GM12878 (cell line): Measurements from ENCODE around the gene GSE1. TPM values are rescaled to one million over a fixed set of nuclear protein-coding genes. Genes with fewer than 3 reads are reported as not detected.

Experiments used
- ATAC-seq: fragments of 200-7000 bp; cut with Tn5 transposase; 3 replicates; pipeline ENCODE4 v1.9.1; 2020; ENCODE audit warnings: mild to moderate bottlenecking, moderate library complexity
- BruUV-seq: library from RNA; stranded (reverse); fragments of 400-500 nt; replicated peaks from 2 replicates; lab custom pipeline; 2021; lab: Mats Ljungman, UMichigan
- CTCF ChIA-PET: fragments of 300-600 bp; sonication (Branson Sonifier 250); formaldehyde crosslinking; extraction: SDS; loops from one replicate; lab custom pipeline; 2021; ENCODE audit warnings: inconsistent platforms; lab: Yijun Ruan, JAX
- POLR2A ChIA-PET: fragments of 350-600 bp; formaldehyde crosslinking; extraction: SDS; loops from one replicate; lab custom pipeline; 2021; ENCODE audit warnings: inconsistent platforms; lab: Charles Lee
- RAD21 ChIA-PET: fragments of 300-600 bp; sonication (Branson Sonifier 250); formaldehyde crosslinking; loops from one replicate; lab custom pipeline; 2023; ENCODE audit warnings: antibody characterized with exemption; ENCODE audit not compliant: unreplicated experiment; lab: Charles Lee
- SMC1A ChIA-PET: fragments of 300-600 bp; sonication (Branson Sonifier 250); formaldehyde crosslinking; loops from one replicate; lab custom pipeline; 2023; ENCODE audit not compliant: unreplicated experiment, uncharacterized antibody; lab: Charles Lee
- DNase-seq: peaks from one replicate; pipeline ENCODE4 v3.0.0-alpha.2; 2011; ENCODE audit warnings: low read depth, low spot score
- FAIRE-seq: peaks from 3 replicates; lab custom pipeline; 2011; peaks lifted over from hg19 to GRCh38; lab: Jason Lieb, UNC
- H2AFZ ChIP-seq: 2 replicates; pipeline ENCODE4 v1.6.0; 2011; ENCODE audit warnings: low read depth, low read length, control low read depth; ENCODE audit not compliant: control insufficient read depth
- H3K27ac ChIP-seq: 2 replicates; pipeline ENCODE4 v1.5.1; 2011; ENCODE audit warnings: control low read depth; ENCODE audit not compliant: control insufficient read depth, insufficient read depth
- H3K27me3 ChIP-seq, 2 experiments: replicated peaks in 1 of 2; 2 replicates each; pipeline versions ENCODE4 v1.6.0 to v1.6.1; 2011; ENCODE audit warnings: low read length in 1 of 2; ENCODE audit not compliant: control insufficient read depth in 2 of 2, insufficient read depth in 2 of 2
- H3K36me3 ChIP-seq, 2 experiments: 2 replicates each; pipeline ENCODE4 v1.5.1; 2011; ENCODE audit warnings: low read length in 1 of 2; ENCODE audit not compliant: control insufficient read depth in 2 of 2, insufficient read depth in 2 of 2
- H3K4me1 ChIP-seq: 2 replicates; pipeline ENCODE4 v1.6.1; 2011; ENCODE audit warnings: mild to moderate bottlenecking, low read length, moderate library complexity, mixed read lengths; ENCODE audit not compliant: control insufficient read depth, insufficient read depth
- H3K4me2 ChIP-seq: 2 replicates; pipeline ENCODE4 v1.6.0; 2011; ENCODE audit warnings: control low read depth; ENCODE audit not compliant: control insufficient read depth, insufficient read depth
- H3K4me3 ChIP-seq: fragments of 200-600 bp; sonication (generic); 2 replicates; pipeline ENCODE4 v1.5.1; 2016
- H3K79me2 ChIP-seq: 2 replicates; pipeline ENCODE4 v1.6.0; 2011; ENCODE audit warnings: low read length; ENCODE audit not compliant: control insufficient read depth, insufficient read depth
- H3K9ac ChIP-seq: 2 replicates; pipeline ENCODE4 v1.8.0; 2011; ENCODE audit warnings: low read length, control low read depth, mixed read lengths; ENCODE audit not compliant: control insufficient read depth, insufficient read depth
- H3K9me3 ChIP-seq: replicated peaks from 3 replicates; pipeline ENCODE4 v1.5.1; 2011; ENCODE audit warnings: mild to moderate bottlenecking, low read length; ENCODE audit not compliant: control insufficient read depth, insufficient read depth
- H4K20me1 ChIP-seq: 2 replicates; pipeline ENCODE4 v1.6.0; 2011; ENCODE audit not compliant: control insufficient read depth, insufficient read depth
- BCL3 ChIP-seq: IDR thresholded peaks from 2 replicates; pipeline ENCODE4 v1.6.1; 2011; ENCODE audit warnings: borderline replicate concordance, low read depth, mild to moderate bottlenecking, moderate library complexity, low read length; ENCODE audit not compliant: insufficient read depth, poor library complexity, severe bottlenecking
- HCFC1 ChIP-seq: fragments of 150-350 bp; IDR thresholded peaks from 2 replicates; pipeline ENCODE4 v1.6.1; 2014; ENCODE audit warnings: low read length
- KDM1A ChIP-seq: fragments of 200-600 bp; sonication (generic); IDR thresholded peaks from 2 replicates; pipeline ENCODE4 v1.6.1; 2016; ENCODE audit warnings: borderline replicate concordance
- MEF2B ChIP-seq: fragments of 450-650 bp; IDR thresholded peaks from 2 replicates; pipeline ENCODE4 v1.6.1; 2018; ENCODE audit warnings: mild to moderate bottlenecking, moderate library complexity; ENCODE audit not compliant: partially characterized antibody, poor library complexity, severe bottlenecking
- MTA3 ChIP-seq: IDR thresholded peaks from 2 replicates; pipeline ENCODE4 v1.6.1; 2012; ENCODE audit warnings: low read length, inconsistent platforms, borderline replicate concordance
- NFYA ChIP-seq: IDR thresholded peaks from 2 replicates; pipeline ENCODE4 v1.6.1; 2011; ENCODE audit warnings: low read depth, mild to moderate bottlenecking, low read length, improper control_type of control experiment, borderline replicate concordance
- NR2F1 ChIP-seq: fragments of 450-650 bp; conservative IDR thresholded peaks from 2 replicates; pipeline ENCODE4 v1.6.1; 2017; ENCODE audit warnings: mild to moderate bottlenecking
- RELB ChIP-seq: fragments of 450-650 bp; IDR thresholded peaks from 2 replicates; pipeline ENCODE4 v1.6.1; 2017; ENCODE audit warnings: low read depth, mild to moderate bottlenecking, moderate library complexity
- SPI1 ChIP-seq: IDR thresholded peaks from 2 replicates; pipeline ENCODE4 v1.6.1; 2011; ENCODE audit warnings: low read depth, mild to moderate bottlenecking, low read length, moderate library complexity, borderline replicate concordance; ENCODE audit not compliant: insufficient read depth
- STAT3 ChIP-seq: IDR thresholded peaks from 2 replicates; pipeline ENCODE4 v1.6.1; 2011; ENCODE audit warnings: low read depth, low read length, improper control_type of control experiment
- WRNIP1 ChIP-seq: IDR thresholded peaks from 2 replicates; pipeline ENCODE4 v1.6.1; 2011; ENCODE audit warnings: low read depth, low read length, improper control_type of control experiment, borderline replicate concordance
- ZBTB11 ChIP-seq: fragments of 450-650 bp; formaldehyde crosslinking; IDR thresholded peaks from 2 replicates; pipeline ENCODE4 v1.5.0; 2022; ENCODE audit warnings: mild to moderate bottlenecking, missing genetic modification characterization
- ZBTB33 ChIP-seq: fragments of 450-650 bp; IDR thresholded peaks from 2 replicates; pipeline ENCODE4 v1.6.1; 2017; ENCODE audit warnings: mild to moderate bottlenecking
- WGBS: methylation state at CpG from one replicate; pipeline ENCODE4 v1.1.6; 2016; ENCODE audit warnings: low lambda C conversion rate; ENCODE audit not compliant: insufficient replicate concordance, insufficient coverage; ENCODE audit errors: missing lambda C conversion rate; 5-methylcytosine and 5-hydroxymethylcytosine counted together
- in situ Hi-C: fragments of 300-500 bp; cut with MboI; formaldehyde crosslinking; loops from 9 replicates; pipeline ENCODE4 v1.14.3; 2018; ENCODE audit warnings: mixed read lengths
- intact Hi-C: fragments of 100-400 bp; cut with micrococcal nuclease; formaldehyde crosslinking; loops from one replicate; pipeline ENCODE4 v1.14.2; 2022; ENCODE audit not compliant: unreplicated experiment
- polyA plus RNA-seq, 11 experiments: library from polyadenylated mRNA; depleted of rRNA in 4 of 11; unstranded in 6 of 11; stranded (reverse) in 5 of 11; fragments of >200 nt; fragmentation: Nextera tagmentation in 4 of 11; fragmentation: Illumina TruSeq in 1 of 11; extraction: Ambion mirVana in 4 of 11; extraction: Trizol in 1 of 11; gene quantifications; 1 replicate in 1 of 11; 2 replicates in 10 of 11; pipeline versions ENCODE4 v1.2.1 to v1.2.3, GENCODE V29; 2011 to 2016; ENCODE audit warnings: inconsistent platforms in 2 of 11, missing spikeins in 2 of 11, low read depth in 1 of 11
- total RNA-seq, 4 experiments: library from RNA; depleted of rRNA in 3 of 4; stranded (reverse); fragments of >200 nt in 3 of 4; fragmentation: Illumina TruSeq in 1 of 4; extraction: Trizol in 1 of 4; gene quantifications; 2 replicates each; pipeline versions ENCODE4 v1.2.1 to v1.2.3, GENCODE V29; 2013 to 2021

The GSE1 gene
- total and polyA plus RNA-seq, 10 of the 15 experiments (the other 5 are each of a cell fraction or from before 2014, with no cell fraction given) = 4.6 to 58.7 (median 18.2) TPM

- Histone ChIP-seq H4K20me1 (no peaks in the 10 kb centered on the region; the same call in 1 of the 2 replicates), H3K36me3 (peaks cover 0 to 39% of the 10 kb centered on the region in 2 experiments; a peak in 3 of 4 replicates), H3K4me2 (no peak overlapping the region), H3K4me1 (no peaks in the 10 kb centered on the region), H2AFZ (no peak overlapping the region), H3K27me3 (no peaks in the 10 kb centered on the region), H3K4me3 (no peak overlapping the region), H3K9ac (no peak overlapping the region), H3K27ac (no peak overlapping the region), H3K79me2 (no peaks in the 10 kb centered on the region; the same call in none of the 2 replicates), H3K9me3 (no peaks in the 10 kb centered on the region)
- POLR2A ChIA-PET = no interaction called here
- intact Hi-C loops = no loop called here
- WGBS = 88% methylated on average over 37 of the region's 37 CpGs
- no peak for ATAC-seq
- TF ChIP-seq RELB = no peak
- no peak for TF ChIP-seq NR2F1
- no peak for TF ChIP-seq BCL3
- TF ChIP-seq NFYA = no peak
- no peak for TF ChIP-seq MTA3
- TF ChIP-seq ZBTB33 = no peak
- TF ChIP-seq STAT3 = no peak
- TF ChIP-seq KDM1A = no peak
- no peak for TF ChIP-seq ZBTB11 (CRISPR knock-in tag)
- TF ChIP-seq MEF2B = no peak
- no peak for TF ChIP-seq HCFC1
- no peak for TF ChIP-seq SPI1
- TF ChIP-seq WRNIP1 = no peak
- FAIRE-seq = no peak
- in situ Hi-C loops = no loop called here
- RAD21 ChIA-PET = no interaction called here
- BruUV-seq = no TSS peak
- CTCF ChIA-PET = no interaction called here
- no peak for DNase-seq
- SMC1A ChIA-PET = no interaction called here
Observed at GRCh38 chr16:85637808-85638647, 24.9 kb downstream of the GSE1 start.
